T-helper 17 cell (primary cell): ENCODE measurements around the gene ENTR1. TPM values are rescaled to one million over a fixed set of nuclear protein-coding genes. Genes with fewer than 3 reads are reported as not detected.
"Not testable (repeated sequence)": the region's sequence is repeated elsewhere in the genome, so short reads cannot be mapped to it uniquely, and the experiment has no call there.

Experiments
- ATAC-seq: fragments of 150-1000 bp; cut with Tn5 transposase; 2 replicates; pipeline ENCODE4 v1.10.0; 2021; ENCODE audit warnings: mild to moderate bottlenecking, moderate library complexity
- DNase-seq, 3 donors: peaks; one replicate each; pipeline versions ENCODE4 v3.0.0 to v3.0.0-alpha.2; 2020 to 2021
- H3K9me3 ChIP-seq: one replicate; pipeline ENCODE4 v1.7.0; 2013; ENCODE audit warnings: low read length, mild to moderate bottlenecking; ENCODE audit not compliant: control insufficient read depth, poor library complexity, severe bottlenecking
- H3K27ac Mint-ChIP-seq: one replicate; pipeline ENCODE4 v1.8.0; 2022; ENCODE audit warnings: mild to moderate bottlenecking, moderate library complexity, mixed read lengths
- H3K27me3 Mint-ChIP-seq: one replicate; pipeline ENCODE4 v1.8.0; 2022; ENCODE audit warnings: mixed read lengths
- H3K36me3 Mint-ChIP-seq: one replicate; pipeline ENCODE4 v1.8.0; 2022; ENCODE audit warnings: low read depth, mixed read lengths
- H3K4me1 Mint-ChIP-seq: one replicate; pipeline ENCODE4 v1.8.0; 2022; ENCODE audit warnings: mild to moderate bottlenecking, mixed read lengths
- H3K4me3 Mint-ChIP-seq: one replicate; pipeline ENCODE4 v1.8.0; 2022; ENCODE audit warnings: mild to moderate bottlenecking, moderate library complexity, mixed read lengths
- total RNA-seq, 4 donors: library from RNA in 2 of 4; stranded (reverse) in 2 of 4; gene quantifications; one replicate each; pipeline ENCODE4 v1.2.3 and lab custom pipeline; 2022 to 2026

ENTR1 gene
- total RNA-seq, 2 donors from 2014 or later: 46.5 to 51.8 TPM

- ATAC-seq: no peak
- no peak overlapping the region for H3K27ac Mint-ChIP-seq
These were observed 23.6 kb upstream of the ENTR1 start for GRCh38 chr9:136433849-136434579.

GRCh38 chr9:136433043-136433715 lies 22.8 kb upstream of the ENTR1 start:
- no peaks in the 10 kb centered on the region for H3K36me3 Mint-ChIP-seq
- H3K27me3 Mint-ChIP-seq: no peaks in the 10 kb centered on the region
- no peaks in the 10 kb centered on the region for H3K9me3 ChIP-seq
- H3K4me1 Mint-ChIP-seq: peaks cover 15% of the 10 kb centered on the region
- no peak for DNase-seq
- no peak for ATAC-seq
- no peak overlapping the region for H3K4me3 Mint-ChIP-seq
- H3K27ac Mint-ChIP-seq: no peak overlapping the region

More at GRCh38 chr9:136433849-136434579, 23.6 kb upstream of the ENTR1 start:
- Mint-ChIP-seq H3K4me1 (peaks cover 15% of the 10 kb centered on the region), H3K4me3 (no peak overlapping the region), H3K27me3 (no peaks in the 10 kb centered on the region), H3K36me3 (no peaks in the 10 kb centered on the region)
- no peaks in the 10 kb centered on the region for H3K9me3 ChIP-seq
- DNase-seq: no peak

GRCh38 chr9:136432591-136432990 lies 22.2 kb upstream of the ENTR1 start:
- no peaks in the 10 kb centered on the region for H3K9me3 ChIP-seq
- Mint-ChIP-seq H3K27me3 (no peaks in the 10 kb centered on the region), H3K27ac (no peak overlapping the region), H3K36me3 (no peaks in the 10 kb centered on the region), H3K4me1 (peaks cover 12% of the 10 kb centered on the region), H3K4me3 (no peak overlapping the region)
- DNase-seq (no peak), ATAC-seq (no peak)

- H3K9me3 ChIP-seq: no peaks in the 10 kb centered on the region
- H3K27me3 Mint-ChIP-seq: no peaks in the 10 kb centered on the region
- peaks cover 5% of the 10 kb centered on the region for H3K4me1 Mint-ChIP-seq
- H3K36me3 Mint-ChIP-seq: no peaks in the 10 kb centered on the region
- no peak for ATAC-seq
- H3K27ac Mint-ChIP-seq: no peak overlapping the region
- no peak for DNase-seq
- H3K4me3 Mint-ChIP-seq: no peak overlapping the region
These were observed 21.5 kb upstream of the ENTR1 start for GRCh38 chr9:136431782-136432350.

GRCh38 chr9:136430588-136431234 lies 20.3 kb upstream of the ENTR1 start:
- no peaks in the 10 kb centered on the region for H3K27me3 Mint-ChIP-seq
- H3K36me3 Mint-ChIP-seq: no peaks in the 10 kb centered on the region
- H3K4me1 Mint-ChIP-seq: peaks cover 2% of the 10 kb centered on the region
- H3K4me3 Mint-ChIP-seq: no peak overlapping the region
- no peak overlapping the region for H3K27ac Mint-ChIP-seq
- no peaks in the 10 kb centered on the region for H3K9me3 ChIP-seq
- ATAC-seq (no peak), DNase-seq (no peak)

GRCh38 chr9:136429683-136430491 lies 19.5 kb upstream of the ENTR1 start:
- Mint-ChIP-seq H3K27me3 (no peaks in the 10 kb centered on the region), H3K4me3 (no peak overlapping the region), H3K36me3 (no peaks in the 10 kb centered on the region), H3K27ac (no peak overlapping the region), H3K4me1 (peaks cover 2% of the 10 kb centered on the region)
- DNase-seq: no peak
- no peaks in the 10 kb centered on the region for H3K9me3 ChIP-seq
- no peak for ATAC-seq

- H3K4me1 Mint-ChIP-seq: peaks cover 2% of the 10 kb centered on the region
- H3K9me3 ChIP-seq: no peaks in the 10 kb centered on the region
- H3K27me3 Mint-ChIP-seq: no peaks in the 10 kb centered on the region
- no peak overlapping the region for H3K4me3 Mint-ChIP-seq
- no peak overlapping the region for H3K27ac Mint-ChIP-seq
- DNase-seq (no peak), ATAC-seq (no peak)
- no peaks in the 10 kb centered on the region for H3K36me3 Mint-ChIP-seq
These were observed 18.7 kb upstream of the ENTR1 start for GRCh38 chr9:136429075-136429628.

GRCh38 chr9:136426787-136427186 lies 16.4 kb upstream of the ENTR1 start:
- no peak for DNase-seq
- H3K9me3 ChIP-seq: no peaks in the 10 kb centered on the region
- Mint-ChIP-seq H3K4me3 (no peak overlapping the region), H3K27ac (no peak overlapping the region), H3K4me1 (peaks cover 2% of the 10 kb centered on the region), H3K36me3 (no peaks in the 10 kb centered on the region), H3K27me3 (no peaks in the 10 kb centered on the region)
- ATAC-seq: no peak

GRCh38 chr9:136425367-136425766 lies 15.0 kb upstream of the ENTR1 start:
- not testable (repeated sequence) for H3K4me3 Mint-ChIP-seq, ATAC-seq, H3K9me3 ChIP-seq, H3K36me3 Mint-ChIP-seq, H3K4me1 Mint-ChIP-seq, DNase-seq, H3K27ac Mint-ChIP-seq, H3K27me3 Mint-ChIP-seq

GRCh38 chr9:136424750-136425362 lies 14.4 kb upstream of the ENTR1 start:
- Mint-ChIP-seq H3K36me3 (no peaks in the 10 kb centered on the region), H3K27ac (no peak overlapping the region)
- peak; percentile 7 for ATAC-seq

GRCh38 chr9:136423432-136424146 lies 13.2 kb upstream of the ENTR1 start:
- Mint-ChIP-seq H3K4me1 (peaks cover under 1% of the 10 kb centered on the region), H3K4me3 (no peak overlapping the region), H3K27ac (no peak overlapping the region), H3K27me3 (no peaks in the 10 kb centered on the region), H3K36me3 (peaks cover 3% of the 10 kb centered on the region)
- ATAC-seq (no peak), DNase-seq (no peak)
- no peaks in the 10 kb centered on the region for H3K9me3 ChIP-seq

More at GRCh38 chr9:136424750-136425362, 14.4 kb upstream of the ENTR1 start:
- DNase-seq: no peak
- H3K27me3 Mint-ChIP-seq: no peaks in the 10 kb centered on the region
- no peak overlapping the region for H3K4me3 Mint-ChIP-seq
- peaks cover 2% of the 10 kb centered on the region for H3K4me1 Mint-ChIP-seq
- no peaks in the 10 kb centered on the region for H3K9me3 ChIP-seq

GRCh38 chr9:136422876-136423275 lies 12.5 kb upstream of the ENTR1 start:
- H3K9me3 ChIP-seq: no peaks in the 10 kb centered on the region
- no peak for DNase-seq
- Mint-ChIP-seq H3K36me3 (peaks cover 4% of the 10 kb centered on the region), H3K27me3 (no peaks in the 10 kb centered on the region), H3K4me3 (no peak overlapping the region), H3K27ac (no peak overlapping the region), H3K4me1 (no peaks in the 10 kb centered on the region)
- no peak for ATAC-seq
